ENCODE results near the gene UACA. TPM values are rescaled to one million over a fixed set of nuclear protein-coding genes. Genes with fewer than 3 reads are reported as not detected.
"Not testable (repeated sequence)": the region's sequence is repeated elsewhere in the genome, so short reads cannot be mapped to it uniquely, and the experiment has no call there.

The UACA gene
- total RNA-seq, 1 donor from 2014 or later: 5.2 TPM

DNA sequence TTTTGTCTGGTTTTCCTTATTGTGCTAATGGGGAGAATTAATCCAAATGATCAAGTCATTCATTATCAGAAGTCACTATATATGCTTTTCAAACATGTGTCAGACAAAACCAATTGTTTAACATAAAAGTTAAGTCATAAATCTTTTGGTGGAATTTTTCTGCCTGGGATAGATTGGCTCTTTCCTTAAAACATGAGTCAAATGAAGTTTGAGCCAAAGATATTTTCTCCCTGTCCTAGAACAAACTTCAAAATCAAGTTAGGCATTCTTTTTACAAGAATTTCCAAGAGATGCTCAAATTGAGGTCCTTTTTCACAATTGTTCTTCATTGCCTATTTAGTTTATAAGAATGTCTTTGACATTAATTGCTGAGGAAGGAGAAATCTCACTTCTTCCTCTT, 138.3 kb downstream of the UACA start:
- TF ChIP-seq, protein P1, sequence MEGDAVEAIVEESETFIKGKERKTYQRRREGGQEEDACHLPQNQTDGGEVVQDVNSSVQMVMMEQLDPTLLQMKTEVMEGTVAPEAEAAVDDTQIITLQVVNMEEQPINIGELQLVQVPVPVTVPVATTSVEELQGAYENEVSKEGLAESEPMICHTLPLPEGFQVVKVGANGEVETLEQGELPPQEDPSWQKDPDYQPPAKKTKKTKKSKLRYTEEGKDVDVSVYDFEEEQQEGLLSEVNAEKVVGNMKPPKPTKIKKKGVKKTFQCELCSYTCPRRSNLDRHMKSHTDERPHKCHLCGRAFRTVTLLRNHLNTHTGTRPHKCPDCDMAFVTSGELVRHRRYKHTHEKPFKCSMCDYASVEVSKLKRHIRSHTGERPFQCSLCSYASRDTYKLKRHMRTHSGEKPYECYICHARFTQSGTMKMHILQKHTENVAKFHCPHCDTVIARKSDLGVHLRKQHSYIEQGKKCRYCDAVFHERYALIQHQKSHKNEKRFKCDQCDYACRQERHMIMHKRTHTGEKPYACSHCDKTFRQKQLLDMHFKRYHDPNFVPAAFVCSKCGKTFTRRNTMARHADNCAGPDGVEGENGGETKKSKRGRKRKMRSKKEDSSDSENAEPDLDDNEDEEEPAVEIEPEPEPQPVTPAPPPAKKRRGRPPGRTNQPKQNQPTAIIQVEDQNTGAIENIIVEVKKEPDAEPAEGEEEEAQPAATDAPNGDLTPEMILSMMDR (IDR thresholded peaks at IDR 0.05; ENCODE audit: partially characterized antibody, unreplicated experiment): no peak
- H3K4me1 Mint-ChIP-seq (ENCODE audit: low read depth, unreplicated experiment): no peaks in the 10 kb centered on the region

DNA sequence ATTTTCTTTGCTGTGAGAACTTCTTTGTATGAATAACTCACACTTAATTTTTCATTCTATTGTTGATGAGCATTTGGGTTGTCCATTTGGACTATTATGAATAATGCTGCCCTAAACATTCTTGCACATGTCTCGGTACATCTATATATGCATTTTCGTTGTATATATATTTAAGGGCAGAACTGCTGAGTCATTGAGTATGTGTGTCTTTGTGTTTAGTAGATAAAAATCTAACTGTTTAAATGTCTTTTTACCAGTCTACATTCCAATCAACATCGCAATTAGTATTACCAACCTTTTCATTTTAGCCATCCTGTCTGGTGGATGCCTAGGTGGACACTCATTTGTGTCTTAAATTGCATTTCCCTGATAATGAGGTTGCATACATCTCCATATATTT, 144.4 kb downstream of the UACA start:
- no peak overlapping the region for H3K27ac Mint-ChIP-seq (ENCODE audit: unreplicated experiment)
- TF ChIP-seq, protein P1 (IDR thresholded peaks at IDR 0.05; ENCODE audit: partially characterized antibody, unreplicated experiment): no peak
- H3K9me3 Mint-ChIP-seq (ENCODE audit: unreplicated experiment): peaks cover 2% of the 10 kb centered on the region
- peaks cover 13% of the 10 kb centered on the region for H3K36me3 Mint-ChIP-seq (ENCODE audit: unreplicated experiment)
- DNase-seq: no peak
- H3K4me3 Mint-ChIP-seq (ENCODE audit: unreplicated experiment): no peak overlapping the region
- no peaks in the 10 kb centered on the region for H3K27me3 Mint-ChIP-seq (ENCODE audit: unreplicated experiment)
- H3K4me1 Mint-ChIP-seq (ENCODE audit: low read depth, unreplicated experiment): no peaks in the 10 kb centered on the region

More for the DNA sequence above, 138.3 kb downstream of the UACA start:
- no peaks in the 10 kb centered on the region for H3K9me3 Mint-ChIP-seq (ENCODE audit: unreplicated experiment)
- peaks cover 14% of the 10 kb centered on the region for H3K36me3 Mint-ChIP-seq (ENCODE audit: unreplicated experiment)
- DNase-seq: no peak
- no peak overlapping the region for H3K27ac Mint-ChIP-seq (ENCODE audit: unreplicated experiment)
- H3K27me3 Mint-ChIP-seq (ENCODE audit: unreplicated experiment): no peaks in the 10 kb centered on the region
- H3K4me3 Mint-ChIP-seq (ENCODE audit: unreplicated experiment): no peak overlapping the region

DNA sequence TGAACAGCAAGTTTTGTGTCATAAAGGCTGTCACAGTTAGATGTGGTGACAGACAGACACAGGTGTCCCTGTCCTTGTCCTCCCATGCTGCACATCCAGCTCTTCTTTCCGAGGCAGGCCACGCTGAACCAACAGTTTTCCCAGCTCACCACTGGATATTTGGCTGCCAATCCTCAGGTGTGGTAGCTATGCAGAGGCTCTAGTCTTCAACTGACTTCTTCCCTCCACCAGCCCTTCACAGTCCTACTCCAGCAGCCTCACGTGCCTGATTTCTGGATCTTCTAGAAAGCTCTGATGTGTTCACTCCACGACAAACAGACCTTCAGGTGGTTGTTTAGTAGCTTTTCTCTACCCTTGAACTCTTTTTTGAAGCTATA, 145.5 kb downstream of the UACA start:
- Mint-ChIP-seq H3K27ac (ENCODE audit: unreplicated experiment) (no peak overlapping the region), H3K27me3 (ENCODE audit: unreplicated experiment) (no peaks in the 10 kb centered on the region), H3K4me1 (ENCODE audit: low read depth, unreplicated experiment) (no peaks in the 10 kb centered on the region), H3K4me3 (ENCODE audit: unreplicated experiment) (no peak overlapping the region), H3K9me3 (ENCODE audit: unreplicated experiment) (peaks cover 2% of the 10 kb centered on the region), H3K36me3 (ENCODE audit: unreplicated experiment) (peaks cover 5% of the 10 kb centered on the region)
- TF ChIP-seq, protein P1 (IDR thresholded peaks at IDR 0.05; ENCODE audit: partially characterized antibody, unreplicated experiment): no peak
- DNase-seq: no peak

DNA sequence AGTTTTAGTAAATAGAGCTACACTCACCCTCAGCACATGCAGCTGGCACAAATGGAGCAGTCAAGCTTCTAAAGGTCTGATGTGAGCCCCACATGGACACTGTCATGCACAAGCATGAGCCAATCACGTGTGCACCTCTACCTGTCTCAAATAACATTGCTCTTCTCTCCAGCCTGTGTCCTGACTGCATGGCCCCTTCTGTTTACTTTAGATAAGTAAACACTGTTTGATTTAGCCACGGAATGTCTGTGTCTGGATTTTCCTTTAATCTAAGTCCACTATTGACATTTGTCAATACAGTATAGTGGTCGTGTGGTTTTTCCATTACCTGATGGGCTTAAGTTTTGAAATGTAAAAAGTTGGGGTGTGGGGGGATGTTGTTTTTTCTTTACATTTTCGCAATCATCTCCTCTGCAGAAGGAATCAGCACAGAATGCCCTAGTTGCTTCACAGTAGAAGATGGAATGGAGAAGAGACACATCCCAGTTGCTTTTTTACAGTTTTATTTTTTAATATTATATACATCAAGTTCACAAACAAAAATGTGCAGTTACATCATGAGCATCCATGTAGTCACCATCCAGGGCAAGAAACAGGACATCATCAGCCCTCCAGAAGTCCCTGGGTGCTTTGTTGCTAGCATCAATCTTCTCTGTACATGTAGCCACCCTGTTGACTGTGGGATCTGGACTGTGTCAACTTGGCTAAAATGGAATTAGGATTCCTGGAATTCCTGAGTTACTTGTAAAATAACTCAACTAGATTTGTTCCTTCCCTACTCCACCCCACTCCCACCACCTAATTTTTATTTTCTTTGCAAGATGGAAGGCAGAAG, 146.1 kb downstream of the UACA start:
- H3K27ac Mint-ChIP-seq (ENCODE audit: unreplicated experiment): no peak overlapping the region
- no peaks in the 10 kb centered on the region for H3K36me3 Mint-ChIP-seq (ENCODE audit: unreplicated experiment)
- peaks cover 2% of the 10 kb centered on the region for H3K9me3 Mint-ChIP-seq (ENCODE audit: unreplicated experiment)
- TF ChIP-seq, protein P1 (IDR thresholded peaks at IDR 0.05; ENCODE audit: partially characterized antibody, unreplicated experiment): no peak
- no peak overlapping the region for H3K4me3 Mint-ChIP-seq (ENCODE audit: unreplicated experiment)
- DNase-seq: no peak
- H3K4me1 Mint-ChIP-seq (ENCODE audit: low read depth, unreplicated experiment): no peaks in the 10 kb centered on the region
- no peaks in the 10 kb centered on the region for H3K27me3 Mint-ChIP-seq (ENCODE audit: unreplicated experiment)

DNA sequence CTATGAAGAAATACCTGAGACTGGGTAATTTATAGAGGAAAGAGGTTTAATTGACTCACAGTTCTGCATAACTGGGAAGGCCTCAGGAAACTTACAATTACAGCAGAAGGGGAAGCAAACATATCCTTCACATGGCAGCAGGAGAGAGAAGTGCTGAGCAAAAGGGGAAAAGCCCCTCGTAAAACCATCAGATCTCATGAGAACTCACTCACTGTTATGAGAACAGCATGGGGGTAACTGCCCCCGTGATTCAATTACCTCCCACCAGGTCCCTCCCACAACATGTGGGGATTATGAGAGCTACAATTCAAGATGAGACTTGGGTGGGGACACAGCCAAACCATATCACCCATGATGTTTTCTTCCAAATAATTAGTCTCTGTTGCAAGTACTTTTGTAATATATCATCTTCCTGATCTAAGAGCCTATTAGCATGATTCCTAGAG, 147.0 kb downstream of the UACA start:
- H3K27me3 Mint-ChIP-seq (ENCODE audit: unreplicated experiment); H3K36me3 Mint-ChIP-seq (ENCODE audit: unreplicated experiment); H3K4me3 Mint-ChIP-seq (ENCODE audit: unreplicated experiment); H3K27ac Mint-ChIP-seq (ENCODE audit: unreplicated experiment); H3K9me3 Mint-ChIP-seq (ENCODE audit: unreplicated experiment); H3K4me1 Mint-ChIP-seq (ENCODE audit: low read depth, unreplicated experiment); DNase-seq: not testable (repeated sequence)
